HG02763 (cell line): ENCODE measurements around the gene LTBP3.

ENCODE experiments used
- ATAC-seq: cut with Tn5 transposase; IDR thresholded peaks from one replicate; pipeline ENCODE4 v1.9.1; 2021; ENCODE audit warnings: mild to moderate bottlenecking, moderate library complexity; ENCODE audit not compliant: unreplicated experiment

The LTBP3 gene

GRCh38 chr11:65555693-65556231 lies 2.4 kb downstream of the LTBP3 start:
- ATAC-seq = no peak

GRCh38 chr11:65554842-65555430 lies 3.2 kb downstream of the LTBP3 start:
- ATAC-seq = no peak

GRCh38 chr11:65554057-65554818 lies 3.9 kb downstream of the LTBP3 start:
- no peak for ATAC-seq

GRCh38 chr11:65553301-65554001 lies 4.7 kb downstream of the LTBP3 start:
- ATAC-seq = no peak

- no peak for ATAC-seq
Measured at GRCh38 chr11:65552388-65552951, 5.7 kb downstream of the LTBP3 start.

GRCh38 chr11:65551572-65552387 lies 6.4 kb downstream of the LTBP3 start:
- no peak for ATAC-seq

GRCh38 chr11:65549096-65549495 lies 9.1 kb downstream of the LTBP3 start:
- no peak for ATAC-seq

GRCh38 chr11:65548395-65548794 lies 9.8 kb downstream of the LTBP3 start:
- no peak for ATAC-seq

GRCh38 chr11:65547446-65548125 lies 10.6 kb downstream of the LTBP3 start:
- ATAC-seq = no peak

- ATAC-seq = peak; percentile 69
Measured at GRCh38 chr11:65546217-65546958, 11.8 kb downstream of the LTBP3 start.

- no peak for ATAC-seq
Measured at GRCh38 chr11:65545853-65546216, 12.3 kb downstream of the LTBP3 start.

- ATAC-seq = no peak
Measured at GRCh38 chr11:65542738-65543390, 15.3 kb downstream of the LTBP3 start.

GRCh38 chr11:65541093-65541982 lies 16.8 kb downstream of the LTBP3 start:
- no peak for ATAC-seq

GRCh38 chr11:65540290-65541092 lies 17.7 kb downstream of the LTBP3 start:
- peak; percentile 62 for ATAC-seq

GRCh38 chr11:65539744-65540289 lies 18.3 kb downstream of the LTBP3 start:
- ATAC-seq = peak; percentile 48

GRCh38 chr11:65538915-65539743 lies 19.0 kb downstream of the LTBP3 start:
- no peak for ATAC-seq
